ENCODE results near the gene ZNF217. TPM values are rescaled to one million over a fixed set of nuclear protein-coding genes. Genes with fewer than 3 reads are reported as not detected.

Gene ZNF217
- total RNA-seq, 1 donor from 2014 or later: 30.9 TPM

DNA sequence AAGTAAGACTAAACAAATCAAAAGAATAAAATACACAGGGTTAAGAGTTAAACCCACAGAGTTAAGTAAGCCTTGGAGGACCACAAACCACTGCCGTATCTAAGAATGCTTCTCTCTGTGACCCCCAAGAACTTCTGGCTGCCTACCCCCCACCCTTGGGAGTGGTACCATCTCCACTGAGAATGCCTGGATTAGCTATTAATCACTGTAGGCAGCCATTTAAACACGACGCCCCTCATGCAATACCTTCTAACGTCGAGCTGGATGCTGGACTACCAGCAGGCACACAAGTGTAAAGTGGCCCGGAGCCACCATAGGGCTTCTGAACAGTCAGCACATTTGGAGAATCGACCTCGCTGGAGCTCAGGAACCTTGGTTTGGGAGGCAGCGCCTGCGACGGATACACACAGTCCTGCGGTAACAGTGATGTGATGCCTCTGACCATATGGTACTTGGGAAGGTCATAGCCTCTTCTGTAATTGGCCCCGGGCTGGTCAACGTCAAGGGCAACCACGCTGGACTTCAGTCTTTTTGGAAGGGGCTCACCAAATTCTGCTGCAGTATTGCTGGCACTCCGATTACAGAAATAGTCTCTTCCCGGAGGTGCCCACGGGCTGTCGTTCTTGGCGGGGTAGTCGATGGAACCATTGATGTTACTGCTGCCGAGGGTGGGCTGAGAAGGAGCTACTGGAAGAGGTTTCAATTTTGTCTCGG, 18.0 kb downstream of the ZNF217 start:
- TF ChIP-seq, protein P1, sequence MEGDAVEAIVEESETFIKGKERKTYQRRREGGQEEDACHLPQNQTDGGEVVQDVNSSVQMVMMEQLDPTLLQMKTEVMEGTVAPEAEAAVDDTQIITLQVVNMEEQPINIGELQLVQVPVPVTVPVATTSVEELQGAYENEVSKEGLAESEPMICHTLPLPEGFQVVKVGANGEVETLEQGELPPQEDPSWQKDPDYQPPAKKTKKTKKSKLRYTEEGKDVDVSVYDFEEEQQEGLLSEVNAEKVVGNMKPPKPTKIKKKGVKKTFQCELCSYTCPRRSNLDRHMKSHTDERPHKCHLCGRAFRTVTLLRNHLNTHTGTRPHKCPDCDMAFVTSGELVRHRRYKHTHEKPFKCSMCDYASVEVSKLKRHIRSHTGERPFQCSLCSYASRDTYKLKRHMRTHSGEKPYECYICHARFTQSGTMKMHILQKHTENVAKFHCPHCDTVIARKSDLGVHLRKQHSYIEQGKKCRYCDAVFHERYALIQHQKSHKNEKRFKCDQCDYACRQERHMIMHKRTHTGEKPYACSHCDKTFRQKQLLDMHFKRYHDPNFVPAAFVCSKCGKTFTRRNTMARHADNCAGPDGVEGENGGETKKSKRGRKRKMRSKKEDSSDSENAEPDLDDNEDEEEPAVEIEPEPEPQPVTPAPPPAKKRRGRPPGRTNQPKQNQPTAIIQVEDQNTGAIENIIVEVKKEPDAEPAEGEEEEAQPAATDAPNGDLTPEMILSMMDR (IDR thresholded peaks at IDR 0.05): no peak
- no peak for ATAC-seq
- peaks cover 68% of the 10 kb centered on the region for H3K36me3 ChIP-seq
- no peaks in the 10 kb centered on the region for H3K27me3 ChIP-seq
- no peaks in the 10 kb centered on the region for H3K9me3 ChIP-seq
- no peak for DNase-seq
- H3K27ac ChIP-seq: no peak overlapping the region
- intact Hi-C loops (cut with DNase I): loop anchor here (10.0 kb wide), 1 partner anchor 339 kb away; no protein-coding TSS in a partner anchor
- no peak overlapping the region for H3K4me3 ChIP-seq
- H3K4me1 ChIP-seq: peaks cover 21% of the 10 kb centered on the region

DNA sequence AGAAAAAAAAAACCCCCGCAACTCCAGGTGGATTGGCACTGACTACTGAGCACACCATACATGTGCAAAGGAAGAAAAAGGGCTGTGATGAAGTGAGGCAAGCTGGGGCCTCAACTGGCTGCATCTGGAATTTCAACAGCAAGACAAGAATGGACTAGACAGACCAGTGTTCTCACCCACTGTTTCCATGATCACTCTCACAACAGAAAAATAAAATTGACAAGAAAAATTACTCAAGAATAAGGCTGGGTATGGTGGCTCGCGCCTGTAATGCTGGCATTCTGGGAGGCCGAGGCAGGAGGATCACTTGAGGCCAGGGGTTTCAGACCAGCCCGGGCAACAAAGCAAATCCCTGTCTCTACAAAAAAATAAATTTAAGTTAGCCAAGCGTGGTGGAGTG, 18.8 kb downstream of the ZNF217 start:
- TF ChIP-seq, protein P1 (IDR thresholded peaks at IDR 0.05): no peak
- Histone ChIP-seq H3K36me3 (peaks cover 73% of the 10 kb centered on the region), H3K4me3 (no peak overlapping the region), H3K27me3 (no peaks in the 10 kb centered on the region), H3K9me3 (no peaks in the 10 kb centered on the region), H3K27ac (no peak overlapping the region), H3K4me1 (peaks cover 13% of the 10 kb centered on the region)
- intact Hi-C loops (cut with DNase I): loop anchor here (10.0 kb wide), 1 partner anchor 340 kb away; no protein-coding TSS in a partner anchor
- DNase-seq: no peak
- ATAC-seq: no peak

DNA sequence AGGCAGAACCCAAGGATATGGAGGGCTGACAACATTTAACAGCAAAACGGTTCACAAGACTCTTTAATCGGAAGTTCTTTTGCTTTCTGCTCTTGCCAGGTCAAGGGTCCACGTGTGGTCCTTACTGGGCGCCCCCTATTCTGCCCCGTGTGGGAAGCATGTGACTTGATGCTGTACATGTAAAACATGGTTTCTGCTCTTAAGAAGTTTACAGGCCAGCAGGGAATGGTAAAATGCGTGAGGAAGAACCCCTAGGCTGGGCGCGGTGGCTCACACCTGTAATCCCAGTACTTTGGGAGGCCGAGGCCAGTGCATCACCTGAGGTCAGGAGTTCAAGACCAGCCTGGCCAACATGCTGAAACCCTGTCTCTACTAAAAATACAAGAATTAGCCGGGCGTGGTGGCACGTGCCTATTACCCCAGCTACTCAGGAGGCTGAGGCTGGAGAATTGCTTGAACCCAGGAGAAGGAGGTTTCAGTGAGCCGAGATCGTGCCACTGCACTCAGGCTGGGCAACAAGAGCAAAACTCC, 19.3 kb downstream of the ZNF217 start:
- no peaks in the 10 kb centered on the region for H3K9me3 ChIP-seq
- no peak overlapping the region for H3K27ac ChIP-seq
- no peak for ATAC-seq
- no peaks in the 10 kb centered on the region for H3K27me3 ChIP-seq
- DNase-seq: no peak
- TF ChIP-seq, protein P1 (IDR thresholded peaks at IDR 0.05): no peak
- peaks cover 78% of the 10 kb centered on the region for H3K36me3 ChIP-seq
- intact Hi-C loops (cut with DNase I): loop anchor here (10.0 kb wide), 1 partner anchor 340 kb away; no protein-coding TSS in a partner anchor
- peaks cover 8% of the 10 kb centered on the region for H3K4me1 ChIP-seq
- no peak overlapping the region for H3K4me3 ChIP-seq

DNA sequence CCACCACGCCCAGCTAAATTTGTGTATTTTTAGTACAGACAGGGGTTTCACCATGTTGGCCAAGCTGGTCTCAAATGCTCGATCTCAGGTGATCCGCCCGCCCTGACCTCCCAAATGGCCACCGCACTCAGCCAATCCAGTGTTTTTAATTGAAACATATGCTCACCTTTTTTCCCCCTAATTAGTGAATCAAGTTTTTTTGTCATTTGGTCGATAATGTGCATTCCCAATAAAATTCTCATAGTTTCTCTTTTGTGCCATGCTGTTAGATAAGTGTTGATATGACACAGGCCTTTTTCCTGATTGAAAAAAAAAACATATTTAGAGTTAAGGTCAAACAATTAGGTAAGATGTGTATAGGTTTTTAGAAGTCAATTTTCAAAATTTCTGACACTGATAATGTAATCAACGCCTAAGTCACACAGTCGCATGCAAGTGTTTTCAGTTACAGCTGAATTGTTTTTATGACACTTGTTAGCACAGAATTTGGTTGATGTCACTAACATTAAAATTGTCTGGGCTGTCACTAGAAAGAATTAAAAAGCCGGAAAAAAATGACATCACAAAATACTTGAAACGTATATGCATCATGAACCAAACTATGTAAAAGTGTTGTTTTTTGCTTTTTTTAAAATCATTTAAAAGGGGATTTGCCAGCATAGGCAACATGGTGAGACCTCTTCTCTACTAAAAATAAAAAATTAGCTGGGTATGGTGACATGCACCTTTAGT, 21.9 kb downstream of the ZNF217 start:
- no peak for DNase-seq
- Histone ChIP-seq H3K9me3 (no peaks in the 10 kb centered on the region), H3K4me3 (no peak overlapping the region), H3K27ac (no peak overlapping the region), H3K4me1 (peaks cover 3% of the 10 kb centered on the region), H3K27me3 (no peaks in the 10 kb centered on the region), H3K36me3 (peaks cover 88% of the 10 kb centered on the region)
- intact Hi-C loops (cut with DNase I): loop anchor here (10.0 kb wide), 1 partner anchor 343 kb away; no protein-coding TSS in a partner anchor
- ATAC-seq: no peak
- TF ChIP-seq, protein P1 (IDR thresholded peaks at IDR 0.05): no peak

DNA sequence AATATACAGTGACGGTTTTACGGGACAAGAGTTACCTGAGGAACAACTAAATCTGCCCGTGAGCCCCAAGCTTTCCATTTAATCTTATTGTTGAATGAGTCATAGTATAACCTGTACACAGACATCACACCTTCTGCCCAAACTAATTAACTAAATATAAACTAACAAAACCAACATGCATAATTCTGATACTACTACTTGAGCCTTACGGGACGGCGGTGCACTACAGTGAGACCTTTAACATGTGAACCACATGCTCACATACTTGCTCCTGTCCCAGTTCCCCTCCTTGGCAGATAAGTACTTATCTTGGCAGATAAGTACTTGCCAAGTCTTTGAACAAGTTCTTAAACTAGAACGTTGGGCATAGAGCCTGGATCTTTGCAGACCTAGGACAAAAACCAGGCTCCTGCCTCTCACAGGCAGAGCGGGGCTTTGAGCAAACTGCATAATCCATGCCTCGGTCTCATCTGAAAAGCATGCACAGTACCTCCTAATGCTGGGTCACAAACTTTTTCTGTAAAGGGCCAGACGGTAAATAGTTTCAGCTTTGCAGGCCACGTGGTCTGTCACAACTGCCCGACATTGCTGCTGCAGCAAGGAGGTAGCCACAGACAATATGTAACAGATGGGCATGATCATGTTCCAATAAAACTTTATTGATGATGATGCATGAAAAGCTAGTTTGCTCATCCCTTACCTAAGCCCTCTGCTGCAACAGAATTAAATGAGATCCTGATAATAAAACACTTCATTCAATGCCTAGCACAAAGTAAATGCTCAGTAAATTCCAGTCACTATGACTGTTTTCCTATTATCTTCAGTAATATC, 23.0 kb downstream of the ZNF217 start:
- Histone ChIP-seq H3K4me1 (peaks cover 3% of the 10 kb centered on the region), H3K27me3 (no peaks in the 10 kb centered on the region), H3K27ac (no peak overlapping the region), H3K4me3 (no peak overlapping the region), H3K9me3 (no peaks in the 10 kb centered on the region), H3K36me3 (peaks cover 88% of the 10 kb centered on the region)
- ATAC-seq: peak; percentile 68
- intact Hi-C loops (cut with DNase I): loop anchor here (10.0 kb wide), 1 partner anchor 344 kb away; no protein-coding TSS in a partner anchor
- TF ChIP-seq, protein P1 (IDR thresholded peaks at IDR 0.05): no peak
- DNase-seq: no peak
